Stomach (tissue), 4 donors: ENCODE data around the gene MFSD6.

Experiments
- EP300 ChIP-seq: sonication (generic); formaldehyde crosslinking; IDR thresholded peaks from one replicate; pipeline ENCODE4 v1.6.1; 2017; ENCODE audit warnings: antibody characterized with exemption
- POLR2A ChIP-seq, 4 donors: fragments of 450-650 bp; IDR thresholded peaks; one replicate each; pipeline ENCODE4 v1.6.1; 2016; ENCODE audit warnings: antibody characterized with exemption in 4 of 4, control low read depth in 2 of 4, mild to moderate bottlenecking in 1 of 4, moderate library complexity in 1 of 4
- POLR2AphosphoS5 ChIP-seq, 3 donors: sonication (generic); formaldehyde crosslinking; IDR thresholded peaks; one replicate each; pipeline ENCODE4 v1.6.1; 2016; ENCODE audit warnings: antibody characterized with exemption in 3 of 3
- TF ChIP-seq, protein P1 (sequence below), 7 experiments: fragments of 450-650 bp in 4 of 7; fragments of 200-600 bp in 3 of 7; sonication (generic) in 3 of 7; IDR thresholded peaks; one replicate each; pipeline ENCODE4 v1.5.1; 2016 to 2019; ENCODE audit warnings: antibody characterized with exemption in 7 of 7, control low read depth in 2 of 7, mild to moderate bottlenecking in 1 of 7

DNA sequence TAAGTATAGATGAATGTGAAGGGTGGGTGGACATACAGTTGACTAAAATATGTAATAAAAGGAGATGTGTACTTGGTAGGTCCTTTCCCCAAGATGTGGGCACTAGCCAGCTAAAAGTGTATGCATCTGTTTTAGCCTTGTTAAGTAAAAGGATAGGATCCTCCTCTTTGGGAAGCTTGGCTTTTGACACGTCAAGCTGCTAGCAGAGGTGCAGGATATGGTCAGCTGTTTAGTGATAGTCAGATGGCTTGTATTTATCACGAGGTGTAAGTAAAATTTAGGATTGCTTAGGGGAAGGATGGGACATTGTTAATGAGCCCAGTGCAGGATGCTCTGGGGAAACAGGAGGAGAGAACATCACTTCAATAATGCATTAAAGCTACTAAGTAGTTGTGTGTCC is 1.5 kb downstream of the MFSD6 start:
- TF ChIP-seq POLR2A (IDR thresholded peaks at IDR 0.05) (no peak), POLR2AphosphoS5 (IDR thresholded peaks at IDR 0.05) (no peak), EP300 (no peak)
- TF ChIP-seq, protein P1, sequence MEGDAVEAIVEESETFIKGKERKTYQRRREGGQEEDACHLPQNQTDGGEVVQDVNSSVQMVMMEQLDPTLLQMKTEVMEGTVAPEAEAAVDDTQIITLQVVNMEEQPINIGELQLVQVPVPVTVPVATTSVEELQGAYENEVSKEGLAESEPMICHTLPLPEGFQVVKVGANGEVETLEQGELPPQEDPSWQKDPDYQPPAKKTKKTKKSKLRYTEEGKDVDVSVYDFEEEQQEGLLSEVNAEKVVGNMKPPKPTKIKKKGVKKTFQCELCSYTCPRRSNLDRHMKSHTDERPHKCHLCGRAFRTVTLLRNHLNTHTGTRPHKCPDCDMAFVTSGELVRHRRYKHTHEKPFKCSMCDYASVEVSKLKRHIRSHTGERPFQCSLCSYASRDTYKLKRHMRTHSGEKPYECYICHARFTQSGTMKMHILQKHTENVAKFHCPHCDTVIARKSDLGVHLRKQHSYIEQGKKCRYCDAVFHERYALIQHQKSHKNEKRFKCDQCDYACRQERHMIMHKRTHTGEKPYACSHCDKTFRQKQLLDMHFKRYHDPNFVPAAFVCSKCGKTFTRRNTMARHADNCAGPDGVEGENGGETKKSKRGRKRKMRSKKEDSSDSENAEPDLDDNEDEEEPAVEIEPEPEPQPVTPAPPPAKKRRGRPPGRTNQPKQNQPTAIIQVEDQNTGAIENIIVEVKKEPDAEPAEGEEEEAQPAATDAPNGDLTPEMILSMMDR (IDR thresholded peaks at IDR 0.05): no peak
